AG09319 (cell line): ENCODE measurements around the gene EVI2A.

Experiments used
- DNase-seq: peaks from one replicate; pipeline ENCODE4 v3.0.0-alpha.2; 2010; ENCODE audit warnings: low read depth; ENCODE audit errors: extremely low read depth
- TF ChIP-seq, protein P1 (sequence below): IDR thresholded peaks from 2 replicates; pipeline ENCODE4 v1.5.1; 2011; ENCODE audit warnings: low read depth, mild to moderate bottlenecking, inconsistent platforms, low read length, moderate library complexity

The EVI2A gene

DNA sequence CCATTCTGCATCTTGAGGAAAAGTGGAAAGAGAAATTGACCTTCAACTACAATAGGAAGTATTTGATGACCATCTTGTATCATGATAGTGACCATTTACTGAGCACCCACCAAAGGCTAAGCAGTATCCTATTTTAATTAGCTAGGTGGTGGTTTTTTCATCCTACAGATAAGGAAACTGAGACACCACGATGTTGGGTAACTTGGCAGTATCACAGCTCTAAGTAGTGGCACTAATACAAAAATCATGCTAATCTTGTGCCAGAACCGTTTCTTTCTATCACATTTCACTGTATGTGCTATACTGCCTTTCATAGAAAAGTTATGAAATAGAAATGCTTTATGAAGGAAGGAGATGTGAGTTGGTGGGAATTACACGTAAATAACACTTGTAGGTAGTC is 9.9 kb downstream of the EVI2A start:
- TF ChIP-seq, protein P1, sequence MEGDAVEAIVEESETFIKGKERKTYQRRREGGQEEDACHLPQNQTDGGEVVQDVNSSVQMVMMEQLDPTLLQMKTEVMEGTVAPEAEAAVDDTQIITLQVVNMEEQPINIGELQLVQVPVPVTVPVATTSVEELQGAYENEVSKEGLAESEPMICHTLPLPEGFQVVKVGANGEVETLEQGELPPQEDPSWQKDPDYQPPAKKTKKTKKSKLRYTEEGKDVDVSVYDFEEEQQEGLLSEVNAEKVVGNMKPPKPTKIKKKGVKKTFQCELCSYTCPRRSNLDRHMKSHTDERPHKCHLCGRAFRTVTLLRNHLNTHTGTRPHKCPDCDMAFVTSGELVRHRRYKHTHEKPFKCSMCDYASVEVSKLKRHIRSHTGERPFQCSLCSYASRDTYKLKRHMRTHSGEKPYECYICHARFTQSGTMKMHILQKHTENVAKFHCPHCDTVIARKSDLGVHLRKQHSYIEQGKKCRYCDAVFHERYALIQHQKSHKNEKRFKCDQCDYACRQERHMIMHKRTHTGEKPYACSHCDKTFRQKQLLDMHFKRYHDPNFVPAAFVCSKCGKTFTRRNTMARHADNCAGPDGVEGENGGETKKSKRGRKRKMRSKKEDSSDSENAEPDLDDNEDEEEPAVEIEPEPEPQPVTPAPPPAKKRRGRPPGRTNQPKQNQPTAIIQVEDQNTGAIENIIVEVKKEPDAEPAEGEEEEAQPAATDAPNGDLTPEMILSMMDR = no peak
- DNase-seq = no peak

GRCh38 chr17:31310886-31311285 is 10.5 kb downstream of the EVI2A start:
- no peak for DNase-seq
- TF ChIP-seq, protein P1 = no peak

- DNase-seq = no peak
- TF ChIP-seq, protein P1 = no peak
Observed at GRCh38 chr17:31310260-31310659, 11.2 kb downstream of the EVI2A start.

DNA sequence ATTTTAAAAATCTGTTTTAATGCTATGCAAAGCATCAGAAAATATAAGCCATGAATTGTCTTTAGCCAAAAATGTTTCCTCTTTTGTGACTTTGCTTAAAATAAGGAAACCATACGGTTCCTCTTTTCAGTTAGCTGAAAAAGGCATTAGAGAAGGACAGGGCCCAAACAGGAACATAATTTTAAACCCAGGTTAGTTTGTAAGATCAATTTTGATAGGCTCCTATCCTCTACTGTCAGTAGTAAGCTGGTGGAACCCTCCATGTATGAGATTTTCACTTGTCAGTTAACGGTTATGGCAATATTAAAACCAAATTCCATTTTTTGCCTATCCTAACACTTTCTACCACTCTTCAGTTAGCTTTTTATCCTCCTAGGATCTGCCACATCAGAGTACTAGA is 11.9 kb downstream of the EVI2A start:
- DNase-seq = no peak

DNA sequence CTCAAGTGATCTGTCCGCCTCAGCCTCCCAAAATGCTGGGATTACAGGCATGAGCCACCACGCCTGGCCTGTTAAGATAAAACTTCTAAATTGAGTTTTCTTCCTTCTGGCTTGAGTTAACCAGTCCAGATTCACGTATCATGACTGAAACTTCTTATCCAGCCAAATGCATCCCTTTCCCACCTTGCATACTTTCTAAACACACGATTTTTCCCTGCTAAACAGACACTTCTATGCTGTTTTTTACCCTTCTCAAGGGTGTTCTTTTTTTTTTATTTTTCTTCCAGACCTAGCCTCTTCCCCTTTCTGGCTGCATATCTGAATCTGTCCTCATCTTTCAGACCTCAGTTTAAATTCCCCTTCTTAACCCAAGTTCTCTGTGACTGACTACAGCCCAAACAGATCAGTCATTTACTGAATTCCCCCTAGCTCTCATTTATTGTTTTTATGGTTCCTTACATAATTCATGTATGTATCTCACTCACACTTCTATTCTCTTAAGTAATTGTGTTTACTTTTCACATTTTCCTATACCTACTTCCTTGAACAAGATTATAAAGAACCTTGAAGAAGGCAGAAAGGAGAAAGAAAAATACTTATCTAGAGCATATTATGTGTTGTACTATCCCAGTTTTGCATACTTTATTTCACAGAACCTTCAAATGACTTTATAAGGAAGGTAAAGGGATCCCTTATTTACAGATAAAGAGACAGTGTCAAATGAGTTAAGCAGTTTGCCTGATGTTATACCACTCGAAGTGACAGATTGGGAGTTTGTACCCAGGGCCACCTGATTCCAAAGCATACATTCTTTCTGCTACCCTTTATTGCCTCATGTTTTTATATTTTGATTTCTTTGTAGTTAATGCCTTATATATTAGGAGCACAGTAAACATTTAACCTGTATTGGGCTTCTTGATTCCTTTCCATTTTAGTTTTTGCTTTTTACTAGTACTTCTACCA is 12.8 kb downstream of the EVI2A start:
- DNase-seq = no peak
- TF ChIP-seq, protein P1 = no peak

More for the DNA sequence above, 11.9 kb downstream of the EVI2A start:
- TF ChIP-seq, protein P1 = no peak

DNA sequence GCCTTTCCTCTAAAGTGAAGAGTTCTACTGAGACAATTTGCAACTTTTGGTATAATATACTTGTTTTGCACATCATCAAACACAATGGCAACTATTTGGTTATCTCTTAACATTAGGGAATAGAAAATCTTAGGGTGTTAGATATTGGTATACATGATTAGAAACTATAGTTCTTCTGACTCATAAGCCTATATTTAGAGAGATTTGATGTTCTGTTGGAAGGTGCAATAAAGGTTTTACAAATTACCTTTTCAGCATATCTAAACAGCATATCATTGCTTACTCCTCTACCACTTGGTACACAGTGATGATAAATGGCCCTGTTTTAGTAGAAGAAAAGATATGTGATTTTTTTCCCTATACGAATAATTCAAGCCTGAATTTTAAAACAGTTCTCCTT is 13.8 kb downstream of the EVI2A start:
- TF ChIP-seq, protein P1 = no peak
- DNase-seq = no peak

GRCh38 chr17:31299624-31300023 is 21.8 kb downstream of the EVI2A start:
- DNase-seq = no peak
- TF ChIP-seq, protein P1 = no peak
